Stomach (tissue), 4 donors: ENCODE measurements around the gene NAV2.

Experiments used
- EP300 ChIP-seq: sonication (generic); formaldehyde crosslinking; IDR thresholded peaks from one replicate; pipeline ENCODE4 v1.6.1; 2017; ENCODE audit warnings: antibody characterized with exemption
- POLR2A ChIP-seq, 4 donors: fragments of 450-650 bp; IDR thresholded peaks; one replicate each; pipeline ENCODE4 v1.6.1; 2016; ENCODE audit warnings: antibody characterized with exemption in 4 of 4, control low read depth in 2 of 4, mild to moderate bottlenecking in 1 of 4, moderate library complexity in 1 of 4
- POLR2AphosphoS5 ChIP-seq, 3 donors: sonication (generic); formaldehyde crosslinking; IDR thresholded peaks; one replicate each; pipeline ENCODE4 v1.6.1; 2016; ENCODE audit warnings: antibody characterized with exemption in 3 of 3
- TF ChIP-seq, protein P1 (sequence below), 7 experiments: fragments of 450-650 bp in 4 of 7; fragments of 200-600 bp in 3 of 7; sonication (generic) in 3 of 7; IDR thresholded peaks; one replicate each; pipeline ENCODE4 v1.5.1; 2016 to 2019; ENCODE audit warnings: antibody characterized with exemption in 7 of 7, control low read depth in 2 of 7, mild to moderate bottlenecking in 1 of 7

DNA sequence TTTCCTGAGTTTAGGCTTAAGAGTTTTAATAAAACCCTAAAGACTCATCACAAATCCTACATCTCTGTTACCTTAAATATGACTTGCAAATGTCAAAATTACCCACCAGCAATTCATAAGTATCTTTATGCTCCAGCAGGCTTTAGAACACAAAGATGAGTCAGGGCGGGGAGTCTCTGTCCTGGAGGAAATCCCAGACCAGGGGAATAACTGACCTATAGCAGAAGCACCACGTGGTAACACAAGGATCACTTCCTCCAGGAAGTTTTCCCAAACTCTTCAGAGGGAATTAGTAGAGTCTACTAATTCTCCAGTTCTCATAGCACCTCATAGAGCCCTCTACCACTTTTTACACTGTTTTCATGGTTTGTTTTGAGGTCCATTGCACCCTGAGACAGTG lies 217.0 kb downstream of the NAV2 start:
- TF ChIP-seq, protein P1, sequence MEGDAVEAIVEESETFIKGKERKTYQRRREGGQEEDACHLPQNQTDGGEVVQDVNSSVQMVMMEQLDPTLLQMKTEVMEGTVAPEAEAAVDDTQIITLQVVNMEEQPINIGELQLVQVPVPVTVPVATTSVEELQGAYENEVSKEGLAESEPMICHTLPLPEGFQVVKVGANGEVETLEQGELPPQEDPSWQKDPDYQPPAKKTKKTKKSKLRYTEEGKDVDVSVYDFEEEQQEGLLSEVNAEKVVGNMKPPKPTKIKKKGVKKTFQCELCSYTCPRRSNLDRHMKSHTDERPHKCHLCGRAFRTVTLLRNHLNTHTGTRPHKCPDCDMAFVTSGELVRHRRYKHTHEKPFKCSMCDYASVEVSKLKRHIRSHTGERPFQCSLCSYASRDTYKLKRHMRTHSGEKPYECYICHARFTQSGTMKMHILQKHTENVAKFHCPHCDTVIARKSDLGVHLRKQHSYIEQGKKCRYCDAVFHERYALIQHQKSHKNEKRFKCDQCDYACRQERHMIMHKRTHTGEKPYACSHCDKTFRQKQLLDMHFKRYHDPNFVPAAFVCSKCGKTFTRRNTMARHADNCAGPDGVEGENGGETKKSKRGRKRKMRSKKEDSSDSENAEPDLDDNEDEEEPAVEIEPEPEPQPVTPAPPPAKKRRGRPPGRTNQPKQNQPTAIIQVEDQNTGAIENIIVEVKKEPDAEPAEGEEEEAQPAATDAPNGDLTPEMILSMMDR (IDR thresholded peaks at IDR 0.05), result no peak
- TF ChIP-seq POLR2AphosphoS5 (IDR thresholded peaks at IDR 0.05), result no peak
- TF ChIP-seq EP300, result no peak
- no peak for TF ChIP-seq POLR2A (IDR thresholded peaks at IDR 0.05)
